ENCODE results near the gene RAC2.

Gene RAC2

GRCh38 chr22:37273126-37273845, 29.2 kb upstream of the RAC2 start:
- DNase-seq (ENCODE audit: low read depth): no peak
- H3K4me3 ChIP-seq (ENCODE audit: control insufficient read depth, low read depth, low read length): no peak overlapping the region
- TF ChIP-seq CTCF (IDR thresholded peaks at IDR 0.05; ENCODE audit: control insufficient read depth, insufficient read depth, low read depth, low read length, missing control alignments): no peak

DNA sequence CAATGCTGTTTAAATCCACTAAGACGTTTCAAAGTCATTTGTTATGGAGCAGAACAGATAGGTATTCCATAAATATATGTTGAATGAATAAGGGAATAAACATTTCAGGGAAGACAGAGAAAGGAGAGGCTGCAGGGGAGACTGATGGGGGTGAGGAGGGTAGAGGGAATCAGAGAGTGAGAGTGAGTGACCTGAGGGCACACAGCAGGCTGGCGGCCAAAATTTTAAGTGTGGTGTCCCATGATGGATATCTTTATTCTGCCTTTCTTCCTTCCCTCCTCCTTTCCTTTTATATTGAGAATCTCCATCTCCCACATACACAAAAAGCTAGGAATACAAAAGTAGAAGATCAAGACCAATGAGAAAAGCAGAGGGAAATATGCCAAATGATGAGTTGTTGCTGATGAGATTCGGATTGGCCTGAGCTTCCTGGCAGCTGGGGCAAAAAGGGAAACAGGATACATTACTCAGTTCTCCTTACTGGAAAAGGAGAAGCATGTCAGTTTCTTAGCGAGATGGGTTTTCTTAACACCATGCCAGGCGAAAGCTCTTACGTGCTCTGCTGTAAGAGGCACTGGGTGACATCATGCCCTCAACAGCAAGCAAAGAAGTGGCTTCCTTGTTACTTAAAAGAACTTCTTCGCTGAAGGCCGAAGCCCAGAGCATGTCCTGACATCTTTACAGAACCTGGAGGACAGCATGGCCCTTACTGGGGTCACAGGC, 27.0 kb upstream of the RAC2 start:
- no peak for DNase-seq (ENCODE audit: low read depth)
- no peak overlapping the region for H3K4me3 ChIP-seq (ENCODE audit: control insufficient read depth, low read depth, low read length)
- TF ChIP-seq CTCF (IDR thresholded peaks at IDR 0.05; ENCODE audit: control insufficient read depth, insufficient read depth, low read depth, low read length, missing control alignments): no peak

DNA sequence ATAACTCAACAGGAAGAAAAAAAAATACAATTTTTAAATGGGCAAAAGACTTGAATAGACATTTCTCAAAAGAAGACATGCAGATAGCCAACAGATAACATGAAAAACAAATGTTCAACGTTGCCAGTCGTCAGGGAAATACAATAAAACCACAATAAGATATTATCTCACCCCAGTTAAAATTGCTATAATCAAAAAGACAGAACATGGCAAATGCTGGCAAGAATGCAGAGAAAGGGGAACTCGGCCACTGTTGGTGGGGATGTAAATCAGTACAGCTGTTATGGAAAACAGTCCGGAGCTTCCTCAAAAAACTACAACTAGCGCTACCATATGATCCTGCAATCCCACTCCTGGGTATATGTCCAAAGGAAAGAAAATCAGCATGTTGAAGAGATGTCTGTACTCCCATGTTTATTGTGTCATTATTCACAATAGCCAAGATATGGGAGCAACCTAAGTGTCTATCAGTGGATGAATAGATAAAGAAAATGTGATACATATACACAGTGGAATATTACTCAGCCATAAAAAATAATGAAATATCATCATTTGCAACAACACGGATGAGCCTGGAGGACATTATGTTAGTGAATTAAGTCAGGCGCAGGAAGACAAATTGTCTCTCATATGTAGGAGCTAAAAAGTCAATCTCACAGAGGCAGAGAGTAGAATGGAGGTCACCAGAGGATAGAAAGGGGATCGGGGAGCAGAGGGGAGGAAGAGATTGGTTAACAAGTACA, 26.0 kb upstream of the RAC2 start:
- no peak for TF ChIP-seq CTCF (IDR thresholded peaks at IDR 0.05; ENCODE audit: control insufficient read depth, insufficient read depth, low read depth, low read length, missing control alignments)
- no peak for DNase-seq (ENCODE audit: low read depth)
- no peak overlapping the region for H3K4me3 ChIP-seq (ENCODE audit: control insufficient read depth, low read depth, low read length)

DNA sequence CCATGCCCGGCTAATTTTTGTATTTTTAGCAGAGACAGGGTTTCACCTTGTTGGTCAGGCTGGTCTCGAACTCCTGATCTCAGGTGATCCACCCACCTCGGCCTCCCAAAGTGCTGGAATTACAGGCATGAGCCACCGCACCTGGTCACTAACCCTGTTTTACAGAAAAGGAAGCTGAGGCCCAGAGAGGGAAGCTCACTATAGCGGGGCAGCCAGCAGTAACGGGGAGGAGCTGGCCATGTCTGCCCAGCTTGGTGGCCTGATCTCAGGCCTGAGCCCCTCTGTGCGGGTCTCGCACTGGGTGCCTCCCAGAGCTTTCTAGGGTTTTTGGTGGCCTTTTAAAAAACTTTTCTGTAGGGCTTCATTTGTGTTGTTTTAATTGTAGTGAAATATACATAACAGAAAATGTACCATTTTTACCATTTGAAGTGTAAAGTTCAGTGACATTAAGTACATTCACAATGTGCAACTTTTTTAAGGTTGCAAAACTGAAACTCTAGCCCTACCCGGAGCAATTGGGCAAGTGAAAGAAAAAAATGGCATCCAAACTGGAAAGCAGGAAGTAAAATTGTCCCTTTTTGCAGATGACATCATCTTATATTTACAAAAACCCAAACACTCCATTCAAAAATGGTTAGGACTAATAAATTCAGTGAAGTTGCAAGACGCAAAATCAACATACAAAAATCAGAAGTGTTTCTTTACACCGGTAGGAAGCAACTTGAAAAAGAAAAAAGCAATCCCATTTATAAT, 23.8 kb upstream of the RAC2 start:
- no peak overlapping the region for H3K4me3 ChIP-seq (ENCODE audit: control insufficient read depth, low read depth, low read length)
- DNase-seq (ENCODE audit: low read depth): no peak
- TF ChIP-seq CTCF (IDR thresholded peaks at IDR 0.05; ENCODE audit: control insufficient read depth, insufficient read depth, low read depth, low read length, missing control alignments): no peak

DNA sequence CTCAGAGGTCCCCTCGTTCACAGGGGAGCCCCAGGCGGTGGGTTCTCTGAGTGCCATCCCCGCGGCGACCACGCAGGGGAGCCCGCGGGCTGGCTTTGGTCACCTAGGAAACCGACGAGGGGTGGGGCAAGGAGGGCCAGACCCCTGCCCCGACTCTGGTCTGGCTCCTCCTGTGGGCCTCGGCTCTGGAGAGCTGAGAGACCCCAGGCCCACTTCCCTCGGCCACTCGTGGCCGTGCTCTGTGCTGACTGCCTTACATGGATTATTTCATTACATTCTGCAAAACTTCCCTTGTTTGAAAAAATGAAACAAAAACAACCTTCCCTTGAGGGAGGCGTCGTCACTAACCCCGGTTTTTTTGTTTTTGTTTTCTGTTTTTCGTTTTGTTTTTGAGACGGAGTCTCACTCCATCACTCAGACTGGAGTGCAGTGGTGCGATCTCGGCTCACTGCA, 23.1 kb upstream of the RAC2 start:
- DNase-seq (ENCODE audit: low read depth): no peak
- peak overlapping the region; percentile 52 for H3K4me3 ChIP-seq (ENCODE audit: control insufficient read depth, low read depth, low read length)
- TF ChIP-seq CTCF (IDR thresholded peaks at IDR 0.05; ENCODE audit: control insufficient read depth, insufficient read depth, low read depth, low read length, missing control alignments): peak; percentile 91

DNA sequence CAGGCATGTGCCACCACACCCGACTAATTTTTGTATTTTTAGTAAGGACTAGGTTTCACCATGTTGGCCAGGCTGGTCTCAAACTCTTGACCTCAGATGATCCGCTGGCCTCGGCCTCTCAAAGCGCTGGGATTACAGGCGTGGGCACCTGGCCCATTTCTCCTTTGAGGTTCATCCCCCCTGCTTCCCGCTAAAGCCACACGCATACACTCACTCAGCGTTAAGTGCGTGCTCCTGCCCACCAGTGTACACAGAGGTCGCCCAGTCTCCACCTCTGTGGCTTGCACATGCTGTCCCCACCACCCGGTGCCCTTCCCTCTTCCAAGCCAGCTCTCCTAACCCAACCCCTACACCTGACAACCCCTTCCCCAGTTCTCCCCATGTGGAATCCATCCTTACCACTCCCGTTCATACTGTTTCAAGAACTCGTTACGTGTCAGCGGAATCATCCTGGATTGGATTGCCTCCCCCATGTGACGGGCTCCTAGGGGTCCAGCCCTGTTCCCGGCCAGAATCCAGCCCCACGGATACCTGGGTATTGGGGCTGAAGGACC, 22.6 kb upstream of the RAC2 start:
- no peak for DNase-seq (ENCODE audit: low read depth)
- no peak for TF ChIP-seq CTCF (IDR thresholded peaks at IDR 0.05; ENCODE audit: control insufficient read depth, insufficient read depth, low read depth, low read length, missing control alignments)
- peak overlapping the region; percentile 52 for H3K4me3 ChIP-seq (ENCODE audit: control insufficient read depth, low read depth, low read length)

All from AG09309 (cell line).